Rectal smooth muscle tissue (tissue), 1 donor: ENCODE results near the gene KCNJ6.

ENCODE experiments used
- H3K27ac ChIP-seq: one replicate; pipeline ENCODE4 v1.7.0; 2013; ENCODE audit warnings: low read depth, low read length, inconsistent platforms
- H3K27me3 ChIP-seq: one replicate; pipeline ENCODE4 v1.7.0; 2013; ENCODE audit warnings: low read length; ENCODE audit not compliant: control insufficient read depth, insufficient read depth
- H3K36me3 ChIP-seq: one replicate; pipeline ENCODE4 v1.7.0; 2013; ENCODE audit warnings: low read length; ENCODE audit not compliant: control insufficient read depth, insufficient read depth
- H3K4me1 ChIP-seq: one replicate; pipeline ENCODE4 v1.7.0; 2013; ENCODE audit warnings: low read length; ENCODE audit not compliant: control insufficient read depth, insufficient read depth
- H3K4me3 ChIP-seq: one replicate; pipeline ENCODE4 v1.7.0; 2013; ENCODE audit warnings: low read length
- H3K9ac ChIP-seq: one replicate; pipeline ENCODE4 v1.7.0; 2013; ENCODE audit warnings: low read length

The KCNJ6 gene

GRCh38 chr21:37916310-37917051 is at the start of gene KCNJ6:
KCNJ6 (minus strand) TSS chr21:37916457; CDS start chr21:37840682, 75,775 bp downstream.
- Histone ChIP-seq H3K27me3 (peaks cover 29% of the 10 kb centered on the region), H3K9ac (no peak within 1 kb of the TSS)

DNA sequence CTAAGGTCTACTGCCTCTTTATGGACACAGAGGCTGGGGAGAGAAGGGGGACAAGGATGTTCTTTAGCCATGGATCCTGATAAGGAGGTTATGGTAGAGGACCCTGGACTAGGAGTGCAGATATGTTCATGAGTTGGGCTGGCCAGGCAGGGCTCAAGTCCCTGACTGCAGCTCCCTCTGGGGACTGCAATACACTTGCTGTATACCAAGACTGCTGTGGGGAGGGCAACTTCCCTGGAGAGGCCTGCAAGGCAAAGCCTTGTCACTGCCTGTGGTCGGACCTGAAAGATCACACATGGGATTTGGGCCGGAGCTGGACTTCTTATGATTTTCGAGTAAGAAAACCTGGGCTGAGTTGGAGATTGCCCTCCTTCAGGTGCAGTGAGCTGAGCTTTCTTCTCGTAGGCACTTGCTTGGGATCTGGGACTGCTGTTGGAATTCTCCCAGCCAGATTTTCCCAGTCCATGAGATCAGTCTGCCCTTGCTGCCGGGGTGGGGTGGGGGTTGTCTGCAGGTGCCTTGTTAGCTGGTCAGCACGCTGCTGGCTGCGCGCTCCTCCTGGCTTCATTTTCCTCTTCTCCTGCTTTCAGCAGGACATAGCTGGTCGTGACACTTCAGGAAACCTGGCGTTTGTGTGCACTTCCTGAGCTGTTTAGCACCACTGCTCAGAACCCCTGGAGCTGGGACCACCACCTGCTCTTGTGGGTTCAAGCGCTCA is 49.0 kb upstream of the KCNJ6 start:
- Histone ChIP-seq H3K4me3 (no peak overlapping the region), H3K27me3 (no peaks in the 10 kb centered on the region), H3K27ac (no peak overlapping the region), H3K36me3 (no peaks in the 10 kb centered on the region), H3K9ac (no peak overlapping the region), H3K4me1 (no peaks in the 10 kb centered on the region)

More at GRCh38 chr21:37916310-37917051, at the start of gene KCNJ6:
- H3K27ac ChIP-seq = no peak within 1 kb of the TSS
- no peaks in the 10 kb centered on the region for H3K4me1 ChIP-seq
- H3K36me3 ChIP-seq = no peaks in the 10 kb centered on the region
- H3K4me3 ChIP-seq = no peak within 1 kb of the TSS

DNA sequence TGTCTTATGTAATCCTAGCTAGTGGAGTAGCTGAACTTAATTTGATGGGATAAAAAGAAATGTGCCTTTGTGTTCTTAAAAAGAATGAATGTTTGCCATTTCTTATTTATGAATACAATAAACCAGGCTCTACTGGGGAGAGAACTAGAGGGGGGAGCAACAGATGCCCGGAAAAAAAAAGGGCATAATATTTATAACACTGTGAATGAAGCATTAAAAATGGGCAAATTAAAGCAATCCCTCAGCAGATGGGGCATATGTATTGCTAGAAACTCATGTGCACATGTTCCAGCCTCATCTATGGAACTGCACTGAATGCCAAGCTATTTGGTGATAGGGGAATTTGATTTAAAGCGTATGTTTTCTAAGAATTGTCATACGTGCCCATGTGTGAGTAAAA is 42.3 kb upstream of the KCNJ6 start:
- H3K36me3 ChIP-seq = no peaks in the 10 kb centered on the region
- H3K4me1 ChIP-seq = no peaks in the 10 kb centered on the region
- H3K27ac ChIP-seq = no peak overlapping the region
- H3K4me3 ChIP-seq = no peak overlapping the region
- H3K9ac ChIP-seq = no peak overlapping the region
- H3K27me3 ChIP-seq = no peaks in the 10 kb centered on the region

DNA sequence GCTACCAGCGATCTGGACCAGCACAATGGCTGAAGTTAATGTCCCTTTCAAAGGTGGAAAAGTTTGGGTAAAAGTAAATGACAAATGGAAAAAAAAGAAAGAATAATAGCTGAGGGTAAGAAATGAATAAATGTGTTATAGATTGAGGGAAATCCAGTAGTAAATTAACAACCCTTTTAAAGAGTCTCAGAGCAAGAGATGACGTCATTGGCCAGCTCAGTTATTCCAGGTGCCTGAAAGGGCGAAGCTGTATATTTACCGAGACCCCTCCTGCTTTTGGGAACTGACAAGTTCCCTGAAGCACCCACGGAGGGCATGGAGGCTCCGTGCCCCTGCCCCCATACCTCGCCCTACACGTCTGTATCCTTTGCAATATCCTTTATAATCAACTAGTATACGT is 40.5 kb upstream of the KCNJ6 start:
- Histone ChIP-seq H3K27ac (no peak overlapping the region), H3K9ac (no peak overlapping the region), H3K27me3 (peaks cover 3% of the 10 kb centered on the region), H3K36me3 (no peaks in the 10 kb centered on the region), H3K4me1 (no peaks in the 10 kb centered on the region), H3K4me3 (no peak overlapping the region)

GRCh38 chr21:37945036-37945435 is 28.8 kb upstream of the KCNJ6 start:
- Histone ChIP-seq H3K4me3 (no peak overlapping the region), H3K36me3 (no peaks in the 10 kb centered on the region), H3K27me3 (no peaks in the 10 kb centered on the region), H3K9ac (no peak overlapping the region), H3K4me1 (no peaks in the 10 kb centered on the region), H3K27ac (no peak overlapping the region)

GRCh38 chr21:37944496-37944895 is 28.2 kb upstream of the KCNJ6 start:
- no peaks in the 10 kb centered on the region for H3K4me1 ChIP-seq
- H3K27ac ChIP-seq = no peak overlapping the region
- no peak overlapping the region for H3K4me3 ChIP-seq
- no peaks in the 10 kb centered on the region for H3K36me3 ChIP-seq
- H3K27me3 ChIP-seq = no peaks in the 10 kb centered on the region
- no peak overlapping the region for H3K9ac ChIP-seq

DNA sequence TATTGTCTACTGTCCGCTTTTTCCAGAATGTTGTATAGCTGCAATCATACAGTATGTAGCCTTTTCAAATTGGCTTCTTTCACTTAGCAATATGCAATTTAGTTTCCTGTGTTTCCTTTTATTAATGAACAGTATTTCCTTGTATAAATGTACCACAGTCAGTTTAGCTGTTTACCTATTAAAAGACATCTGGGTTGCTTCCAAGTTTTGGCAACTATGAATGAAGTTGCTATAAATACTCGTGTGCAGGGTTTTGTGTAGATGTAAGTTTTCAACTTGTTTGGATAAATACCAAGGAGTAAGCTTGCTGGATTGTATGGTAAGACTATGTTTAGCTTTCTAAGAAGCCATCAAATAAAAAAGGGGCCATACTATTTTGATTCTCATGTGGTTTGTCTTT is 24.4 kb upstream of the KCNJ6 start:
- H3K27me3 ChIP-seq = no peaks in the 10 kb centered on the region
- H3K36me3 ChIP-seq = no peaks in the 10 kb centered on the region
- no peak overlapping the region for H3K27ac ChIP-seq
- H3K4me3 ChIP-seq = no peak overlapping the region
- H3K9ac ChIP-seq = no peak overlapping the region
- H3K4me1 ChIP-seq = no peaks in the 10 kb centered on the region

- H3K4me3 ChIP-seq = no peak overlapping the region
- no peak overlapping the region for H3K9ac ChIP-seq
- no peaks in the 10 kb centered on the region for H3K4me1 ChIP-seq
- no peaks in the 10 kb centered on the region for H3K36me3 ChIP-seq
- no peak overlapping the region for H3K27ac ChIP-seq
- H3K27me3 ChIP-seq = no peaks in the 10 kb centered on the region
These were observed 23.6 kb upstream of the KCNJ6 start for GRCh38 chr21:37939838-37940237.

DNA sequence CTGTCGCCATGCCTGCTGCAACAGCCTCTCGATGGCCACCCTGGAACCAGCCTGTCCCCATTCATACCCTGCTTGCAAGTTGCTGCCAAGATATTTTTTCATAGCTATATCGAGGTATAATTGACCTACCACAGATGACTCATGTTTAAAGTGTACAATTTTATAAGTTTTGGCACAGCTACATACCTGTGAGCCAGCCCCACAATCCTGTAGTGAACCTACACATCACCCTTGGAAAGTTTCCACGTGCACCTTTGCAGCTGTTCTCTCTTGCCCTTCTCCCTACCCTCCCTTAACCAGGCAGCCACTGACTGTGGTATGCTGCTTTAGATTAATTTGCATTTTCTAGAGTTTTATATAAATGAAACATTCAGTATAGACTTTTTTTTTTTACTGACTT is 23.0 kb upstream of the KCNJ6 start:
- Histone ChIP-seq H3K27me3 (no peaks in the 10 kb centered on the region), H3K27ac (no peak overlapping the region), H3K4me1 (no peaks in the 10 kb centered on the region), H3K4me3 (no peak overlapping the region), H3K36me3 (no peaks in the 10 kb centered on the region), H3K9ac (no peak overlapping the region)

DNA sequence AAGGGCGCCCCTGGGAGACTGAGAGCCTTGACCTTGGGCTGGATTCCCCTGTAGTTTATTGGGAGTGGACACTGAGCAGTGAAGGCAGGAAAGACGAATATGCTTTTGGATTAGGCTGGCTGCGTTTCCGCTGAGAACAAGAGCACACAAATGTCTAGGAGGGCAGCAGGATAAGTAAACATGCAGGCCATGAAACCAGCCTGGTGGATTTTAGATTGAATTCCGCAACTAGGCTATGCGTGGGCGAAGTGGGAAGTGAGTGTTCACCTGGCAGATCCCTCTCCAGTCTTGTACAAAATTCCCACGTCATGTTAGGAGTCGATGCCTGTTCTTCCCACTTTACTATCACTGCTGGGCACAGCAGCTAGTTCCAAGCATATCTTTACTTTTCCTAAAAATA is 21.4 kb upstream of the KCNJ6 start:
- Histone ChIP-seq H3K4me1 (no peaks in the 10 kb centered on the region), H3K36me3 (no peaks in the 10 kb centered on the region), H3K27me3 (no peaks in the 10 kb centered on the region), H3K27ac (no peak overlapping the region), H3K9ac (no peak overlapping the region), H3K4me3 (no peak overlapping the region)

DNA sequence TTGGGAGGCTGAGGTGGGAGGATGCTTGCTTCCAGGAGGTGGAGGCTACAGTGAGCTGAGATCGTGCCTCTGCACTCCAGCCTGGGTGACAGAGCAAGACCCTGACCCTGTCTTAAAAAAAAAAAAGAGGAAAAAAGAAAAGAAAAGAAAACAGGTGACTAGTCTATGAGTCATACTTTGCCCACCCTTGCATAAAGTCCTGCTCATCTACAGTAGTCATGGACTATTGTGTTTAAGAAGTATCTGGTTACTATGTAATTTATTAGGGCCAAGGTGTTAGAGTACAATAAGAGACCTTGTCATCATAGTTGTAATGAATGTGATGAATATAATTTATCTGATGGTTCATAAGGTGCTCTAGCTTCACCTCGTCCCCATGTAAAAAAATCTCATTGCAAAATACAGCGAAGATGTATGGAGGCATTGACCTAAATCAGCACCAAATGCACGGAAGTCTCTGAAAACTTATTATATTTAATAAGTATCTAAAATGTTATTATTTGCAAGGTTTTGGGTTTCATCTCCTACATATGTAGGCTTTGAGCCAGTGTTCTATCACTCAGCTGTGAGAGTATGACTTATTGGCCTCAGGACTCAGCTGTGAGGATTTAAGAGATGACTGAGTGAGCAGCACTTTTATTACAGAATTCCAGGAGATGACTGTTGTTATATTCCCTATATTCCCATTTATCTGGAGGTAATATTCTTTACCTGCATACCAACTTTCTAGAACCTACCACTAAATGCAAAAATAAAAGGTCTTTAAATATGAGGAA is 19.9 kb upstream of the KCNJ6 start:
- Histone ChIP-seq H3K4me1 (no peaks in the 10 kb centered on the region), H3K9ac (no peak overlapping the region), H3K36me3 (no peaks in the 10 kb centered on the region), H3K27ac (no peak overlapping the region), H3K27me3 (no peaks in the 10 kb centered on the region), H3K4me3 (no peak overlapping the region)

DNA sequence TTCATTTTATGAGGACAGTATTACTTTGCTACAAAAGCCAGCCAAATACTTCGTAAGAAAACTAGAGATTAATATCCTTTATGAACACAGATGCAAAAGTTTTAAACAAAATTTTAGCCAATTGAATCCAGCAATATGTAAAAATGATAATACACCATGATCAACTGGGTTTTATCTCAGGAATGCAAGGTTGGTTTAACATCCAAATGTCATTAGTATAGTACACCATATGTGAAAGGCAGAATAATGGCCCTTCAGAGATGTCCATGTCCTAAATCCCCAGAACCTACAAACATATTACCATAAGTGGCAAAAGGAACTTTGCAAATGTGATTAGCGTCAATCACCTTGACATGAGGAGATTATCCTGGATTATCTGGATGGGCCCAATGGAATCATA is 16.7 kb upstream of the KCNJ6 start:
- Histone ChIP-seq H3K27ac (no peak overlapping the region), H3K27me3 (no peaks in the 10 kb centered on the region), H3K4me3 (no peak overlapping the region), H3K9ac (no peak overlapping the region), H3K4me1 (no peaks in the 10 kb centered on the region), H3K36me3 (no peaks in the 10 kb centered on the region)
